ENCODE results near the gene THRB. TPM values are rescaled to one million over a fixed set of nuclear protein-coding genes. Genes with fewer than 3 reads are reported as not detected.

The THRB gene
- total RNA-seq, 2 donors from 2014 or later: 6.7 to 6.9 TPM

DNA sequence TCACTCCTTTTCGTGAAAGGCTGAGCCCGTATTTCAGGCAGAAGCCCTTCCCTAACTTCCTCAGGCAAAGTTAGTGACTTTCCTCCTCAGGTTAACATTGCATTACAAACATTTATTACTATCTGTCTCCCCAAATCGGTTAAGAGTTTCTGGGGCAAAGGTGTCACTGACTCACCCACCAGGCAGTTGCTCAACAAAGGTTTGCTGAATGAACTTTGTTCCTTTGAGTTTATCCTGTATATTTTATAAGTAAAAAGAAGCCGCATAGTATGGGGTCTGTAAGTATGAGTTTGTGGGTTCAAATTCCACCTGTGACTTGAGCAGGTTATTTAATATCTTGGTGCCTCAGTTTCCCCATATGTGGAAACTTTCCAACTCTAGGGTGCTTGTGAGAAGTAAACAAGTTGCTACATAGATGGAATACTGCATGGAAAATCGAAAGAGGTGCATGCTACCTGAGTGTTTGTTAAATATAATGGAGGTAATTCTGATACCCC lies 177.7 kb downstream of the THRB start:
- TF ChIP-seq POLR2A (IDR thresholded peaks at IDR 0.05) (no peak), CTCF (IDR thresholded peaks at IDR 0.05) (no peak)
- H3K27ac ChIP-seq: no peak overlapping the region
- no peaks in the 10 kb centered on the region for H3K27me3 ChIP-seq
- DNase-seq (no peak), ATAC-seq (no peak)
- no peaks in the 10 kb centered on the region for H3K36me3 ChIP-seq (replicated peaks in 1 of 2; ENCODE audit: insufficient read depth in 1 of 2, low read depth in 2 of 2)
- no peak overlapping the region for H3K4me3 ChIP-seq
- H3K9me3 ChIP-seq: no peaks in the 10 kb centered on the region
- whole genome bisulfite sequencing, 2 donors: 91 to 93% methylated on average over 5 of the region's 5 CpGs
- intact Hi-C loops (cut with DNase I): no loop called here
- H3K4me1 ChIP-seq: no peaks in the 10 kb centered on the region

DNA sequence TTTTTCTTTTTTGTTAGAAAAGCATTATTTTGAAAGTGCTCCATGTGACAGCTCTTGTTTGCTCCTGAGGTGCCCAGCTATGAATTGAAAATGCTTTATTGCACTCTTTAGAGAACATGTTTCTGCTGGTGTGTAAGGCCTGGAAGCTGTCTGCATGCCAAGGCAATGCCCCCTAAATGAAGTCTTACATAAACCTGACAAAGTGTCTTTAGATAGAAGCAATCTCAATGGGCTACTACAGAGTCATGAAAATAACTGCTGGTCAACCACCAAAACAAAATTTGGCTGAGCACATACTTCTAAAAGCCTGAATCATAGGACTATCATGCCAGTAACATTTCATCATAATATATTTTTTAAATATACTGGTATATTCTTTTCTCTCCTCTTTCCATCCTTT lies 178.7 kb downstream of the THRB start:
- H3K27me3 ChIP-seq: no peaks in the 10 kb centered on the region
- ATAC-seq: no peak
- no peaks in the 10 kb centered on the region for H3K4me1 ChIP-seq
- TF ChIP-seq POLR2A (IDR thresholded peaks at IDR 0.05): no peak
- TF ChIP-seq CTCF (IDR thresholded peaks at IDR 0.05): no peak
- no peak overlapping the region for H3K4me3 ChIP-seq
- no peak overlapping the region for H3K27ac ChIP-seq
- DNase-seq: no peak
- no peaks in the 10 kb centered on the region for H3K9me3 ChIP-seq
- intact Hi-C loops (cut with DNase I): no loop called here
- no peaks in the 10 kb centered on the region for H3K36me3 ChIP-seq (replicated peaks in 1 of 2; ENCODE audit: insufficient read depth in 1 of 2, low read depth in 2 of 2)

- Histone ChIP-seq H3K27me3 (no peaks in the 10 kb centered on the region), H3K9me3 (no peaks in the 10 kb centered on the region), H3K4me3 (no peak overlapping the region), H3K27ac (no peak overlapping the region), H3K4me1 (no peaks in the 10 kb centered on the region), H3K36me3 (replicated peaks in 1 of 2; ENCODE audit: insufficient read depth in 1 of 2, low read depth in 2 of 2) (no peaks in the 10 kb centered on the region)
- intact Hi-C loops (cut with DNase I): no loop called here
- ATAC-seq (no peak), DNase-seq (no peak)
- 97 to 98% methylated on average over 4 to 7 of the region's 7 CpGs for WGBS, 2 donors
- no peak for TF ChIP-seq CTCF (IDR thresholded peaks at IDR 0.05)
- TF ChIP-seq POLR2A (IDR thresholded peaks at IDR 0.05): no peak
Measured at GRCh38 chr3:24315356-24315755, 179.3 kb downstream of the THRB start.

DNA sequence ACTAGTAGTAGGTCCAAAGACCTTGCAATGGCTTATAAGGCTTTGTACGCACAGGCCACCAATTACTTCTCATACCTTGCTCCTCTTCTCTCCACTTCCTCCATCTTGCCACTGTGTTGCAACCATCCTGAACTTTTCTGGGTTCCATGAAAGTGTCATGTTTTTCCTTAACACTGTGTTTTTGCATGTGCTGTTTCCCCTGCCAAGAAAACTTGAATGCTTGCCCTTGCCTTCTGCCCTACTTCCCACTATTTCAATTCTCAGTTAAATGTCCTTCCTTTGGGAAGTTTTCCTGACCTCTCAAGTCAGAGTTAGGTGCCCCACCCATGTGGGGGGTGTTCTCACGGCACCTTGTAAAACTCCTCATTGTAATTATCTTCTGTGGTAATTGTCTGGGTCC lies 182.8 kb downstream of the THRB start:
- DNase-seq: peak in 1 of 4 donors; percentile 8
- no peaks in the 10 kb centered on the region for H3K27me3 ChIP-seq
- TF ChIP-seq CTCF (IDR thresholded peaks at IDR 0.05) (no peak), POLR2A (IDR thresholded peaks at IDR 0.05) (no peak)
- H3K9me3 ChIP-seq: no peaks in the 10 kb centered on the region
- no peak overlapping the region for H3K27ac ChIP-seq
- no peak overlapping the region for H3K4me3 ChIP-seq
- no peaks in the 10 kb centered on the region for H3K4me1 ChIP-seq
- WGBS, 2 donors: 87 to 89% methylated on average over 2 of the region's 2 CpGs
- intact Hi-C loops (cut with DNase I): no loop called here
- H3K36me3 ChIP-seq (replicated peaks in 1 of 2; ENCODE audit: insufficient read depth in 1 of 2, low read depth in 2 of 2): no peaks in the 10 kb centered on the region
- no peak for ATAC-seq

GRCh38 chr3:24310887-24311286 lies 183.8 kb downstream of the THRB start:
- no peak overlapping the region for H3K27ac ChIP-seq
- intact Hi-C loops (cut with DNase I): no loop called here
- H3K9me3 ChIP-seq: no peaks in the 10 kb centered on the region
- ATAC-seq (no peak), DNase-seq (no peak)
- H3K4me3 ChIP-seq: no peak overlapping the region
- TF ChIP-seq CTCF (IDR thresholded peaks at IDR 0.05): no peak
- no peak for TF ChIP-seq POLR2A (IDR thresholded peaks at IDR 0.05)
- no peaks in the 10 kb centered on the region for H3K36me3 ChIP-seq (replicated peaks in 1 of 2; ENCODE audit: insufficient read depth in 1 of 2, low read depth in 2 of 2)
- H3K27me3 ChIP-seq: no peaks in the 10 kb centered on the region
- peaks cover 8% of the 10 kb centered on the region for H3K4me1 ChIP-seq
